8988T (cell line): ENCODE results near the gene FAM169A.
A peak's percentile ranks its signal among the peaks of the same experiment; 100 is the strongest.
"Not testable (repeated sequence)": the region's sequence is repeated elsewhere in the genome, so short reads cannot be mapped to it uniquely, and the experiment has no call there.

Experiments used
- DNase-seq: peaks from one replicate; pipeline ENCODE4 v3.0.0; 2011

FAM169A gene

GRCh38 chr5:74865804-74866595 lies at the start of gene FAM169A:
Gene FAM169A, minus strand, starts transcription at chr5:74866387. Its CDS starts 24,711 bp downstream, at chr5:74841676.
- peak; percentile 46 for DNase-seq

GRCh38 chr5:74915488-74915887 lies 49.3 kb upstream of the FAM169A start:
- no peak for DNase-seq

- not testable (repeated sequence) for DNase-seq
Measured at GRCh38 chr5:74911421-74911820, 45.2 kb upstream of the FAM169A start.

GRCh38 chr5:74909888-74910287 lies 43.7 kb upstream of the FAM169A start:
- not testable (repeated sequence) for DNase-seq

GRCh38 chr5:74908237-74908636 lies 42.0 kb upstream of the FAM169A start:
- DNase-seq: not testable (repeated sequence)

- not testable (repeated sequence) for DNase-seq
Measured at GRCh38 chr5:74904713-74905112, 38.5 kb upstream of the FAM169A start.

GRCh38 chr5:74903165-74903787 lies 37.1 kb upstream of the FAM169A start:
- peak; percentile 20 for DNase-seq

GRCh38 chr5:74897049-74897448 lies 30.9 kb upstream of the FAM169A start:
- no peak for DNase-seq

- DNase-seq: no peak
Measured at GRCh38 chr5:74895906-74896305, 29.7 kb upstream of the FAM169A start.

- no peak for DNase-seq
Measured at GRCh38 chr5:74894351-74894750, 28.2 kb upstream of the FAM169A start.

- no peak for DNase-seq
Measured at GRCh38 chr5:74892921-74893320, 26.7 kb upstream of the FAM169A start.

- no peak for DNase-seq
Measured at GRCh38 chr5:74889523-74890105, 23.4 kb upstream of the FAM169A start.

GRCh38 chr5:74888117-74888516 lies 21.9 kb upstream of the FAM169A start:
- DNase-seq: no peak

GRCh38 chr5:74885170-74885569 lies 19.0 kb upstream of the FAM169A start:
- no peak for DNase-seq

- not testable (repeated sequence) for DNase-seq
Measured at GRCh38 chr5:74882379-74883134, 16.4 kb upstream of the FAM169A start.

- DNase-seq: no peak
Measured at GRCh38 chr5:74877624-74878304, 11.6 kb upstream of the FAM169A start.

GRCh38 chr5:74875994-74876791 lies 10.0 kb upstream of the FAM169A start:
- no peak for DNase-seq

GRCh38 chr5:74873525-74874249 lies 7.5 kb upstream of the FAM169A start:
- DNase-seq: no peak

GRCh38 chr5:74870299-74871067 lies 4.3 kb upstream of the FAM169A start:
- DNase-seq: no peak

GRCh38 chr5:74869414-74869813 lies 3.2 kb upstream of the FAM169A start:
- not testable (repeated sequence) for DNase-seq
